Medulla oblongata (tissue), 1 donor: ENCODE measurements around the gene EPB41L5.
"Not testable (repeated sequence)": the region's sequence is repeated elsewhere in the genome, so short reads cannot be mapped to it uniquely, and the experiment has no call there.

Source experiments
- DNase-seq: peaks from one replicate; pipeline ENCODE4 v3.0.0-alpha.2; 2015; ENCODE audit errors: extremely low spot score

EPB41L5 gene

GRCh38 chr2:120012771-120013596 lies at the start of gene EPB41L5:
Gene EPB41L5, plus strand, starts transcription at chr2:120013077. Its CDS starts 6,008 bp downstream, at chr2:120019085.
- peak; percentile 96 for DNase-seq

- DNase-seq, result no peak
These were observed 31.0 kb upstream of the EPB41L5 start for GRCh38 chr2:119981896-119982295.

- DNase-seq, result no peak
These were observed 30.4 kb upstream of the EPB41L5 start for GRCh38 chr2:119982506-119982905.

- DNase-seq, result no peak
These were observed 29.8 kb upstream of the EPB41L5 start for GRCh38 chr2:119983108-119983507.

- DNase-seq, result no peak
These were observed 16.7 kb upstream of the EPB41L5 start for GRCh38 chr2:119996148-119996547.

GRCh38 chr2:119996896-119997891 lies 15.7 kb upstream of the EPB41L5 start:
- DNase-seq, result not testable (repeated sequence)

GRCh38 chr2:120001471-120001870 lies 11.4 kb upstream of the EPB41L5 start:
- DNase-seq, result no peak

- DNase-seq, result no peak
These were observed 8.6 kb upstream of the EPB41L5 start for GRCh38 chr2:120004254-120004653.

- no peak for DNase-seq
These were observed 6.9 kb upstream of the EPB41L5 start for GRCh38 chr2:120005834-120006521.

- no peak for DNase-seq
These were observed 5.0 kb upstream of the EPB41L5 start for GRCh38 chr2:120007851-120008250.

- no peak for DNase-seq
These were observed 514 bp upstream of the EPB41L5 start for GRCh38 chr2:120012363-120012762.

- peak; percentile 39 for DNase-seq
These were observed 833 bp downstream of the EPB41L5 start for GRCh38 chr2:120013597-120014223.

GRCh38 chr2:120014226-120014980 lies 1.5 kb downstream of the EPB41L5 start:
- peak; percentile 32 for DNase-seq

GRCh38 chr2:120016800-120017199 lies 3.9 kb downstream of the EPB41L5 start:
- no peak for DNase-seq

GRCh38 chr2:120017201-120017600 lies 4.3 kb downstream of the EPB41L5 start:
- DNase-seq, result no peak

- no peak for DNase-seq
These were observed 5.7 kb downstream of the EPB41L5 start for GRCh38 chr2:120018549-120018948.

GRCh38 chr2:120020554-120020953 lies 7.7 kb downstream of the EPB41L5 start:
- no peak for DNase-seq

- DNase-seq, result not testable (repeated sequence)
These were observed 9.6 kb downstream of the EPB41L5 start for GRCh38 chr2:120022505-120022904.

- no peak for DNase-seq
These were observed 14.0 kb downstream of the EPB41L5 start for GRCh38 chr2:120026890-120027289.

- DNase-seq, result no peak
These were observed 15.9 kb downstream of the EPB41L5 start for GRCh38 chr2:120028795-120029194.
